PC-3 (cell line): ENCODE measurements around the gene CNTNAP5. TPM values are rescaled to one million over a fixed set of nuclear protein-coding genes. Genes with fewer than 3 reads are reported as not detected.

Experiments used
- ATAC-seq: fragments of 200-7000 bp; cut with Tn5 transposase; 2 replicates; pipeline ENCODE4 v1.9.1; 2020; ENCODE audit warnings: mild to moderate bottlenecking, moderate library complexity
- BruUV-seq: library from RNA; stranded (reverse); fragments of 400-500 nt; replicated peaks from 2 replicates; lab custom pipeline; 2021; lab: Mats Ljungman, UMichigan
- CTCF ChIA-PET: fragments of 300-600 bp; sonication (Branson Sonifier 250); formaldehyde crosslinking; loops from one replicate; lab custom pipeline; 2022; ENCODE audit warnings: antibody characterized with exemption; lab: Charles Lee
- POLR2A ChIA-PET: fragments of 300-600 bp; sonication (Branson Sonifier 250); formaldehyde crosslinking; loops from one replicate; lab custom pipeline; 2022; ENCODE audit warnings: antibody characterized with exemption; ENCODE audit not compliant: unreplicated experiment; lab: Charles Lee
- DNase-seq: peaks from one replicate; pipeline ENCODE4 v3.0.0-alpha.2; 2015
- H2AFZ ChIP-seq: fragments of 300-600 bp; sonication (generic); 2 replicates; pipeline ENCODE4 v1.6.0; 2016; ENCODE audit warnings: antibody characterized with exemption, low read length
- H3F3A ChIP-seq: fragments of 300-600 bp; sonication (generic); one replicate; pipeline ENCODE4 v1.6.0; 2017; ENCODE audit warnings: antibody characterized with exemption, low read length, control low read depth, mild to moderate bottlenecking; ENCODE audit not compliant: unreplicated experiment
- H3K27ac ChIP-seq: fragments of 300-600 bp; sonication (generic); 2 replicates; pipeline ENCODE4 v1.5.1; 2016; ENCODE audit warnings: mild to moderate bottlenecking, low read length
- H3K27me3 ChIP-seq: fragments of 300-600 bp; sonication (generic); 2 replicates; pipeline ENCODE4 v1.6.1; 2016; ENCODE audit warnings: low read length, mixed read lengths
- H3K36me3 ChIP-seq: fragments of 300-600 bp; sonication (generic); 2 replicates; pipeline ENCODE4 v1.6.1; 2016; ENCODE audit warnings: low read depth, mixed run types, low read length, mixed read lengths
- H3K4me1 ChIP-seq: fragments of 300-600 bp; sonication (generic); 2 replicates; pipeline ENCODE4 v1.5.1; 2016; ENCODE audit warnings: low read length; ENCODE audit not compliant: insufficient read depth
- H3K4me2 ChIP-seq: fragments of 300-600 bp; sonication (generic); 2 replicates; pipeline ENCODE4 v1.6.0; 2016; ENCODE audit warnings: low read length
- H3K4me3 ChIP-seq: fragments of 300-600 bp; sonication (generic); 2 replicates; pipeline ENCODE4 v1.5.1; 2016; ENCODE audit warnings: mild to moderate bottlenecking, low read length, mixed read lengths
- H3K79me2 ChIP-seq: fragments of 300-600 bp; sonication (generic); 2 replicates; pipeline ENCODE4 v1.6.1; 2017; ENCODE audit warnings: low read length, mixed read lengths
- H3K9ac ChIP-seq: fragments of 300-600 bp; sonication (generic); 2 replicates; pipeline ENCODE4 v1.6.0; 2016; ENCODE audit warnings: mild to moderate bottlenecking, low read length
- H3K9me2 ChIP-seq: fragments of 300-600 bp; sonication (generic); replicated peaks from 2 replicates; pipeline ENCODE4 v1.6.1; 2016; ENCODE audit warnings: mixed run types, low read length, mixed read lengths
- H3K9me3 ChIP-seq: fragments of 300-600 bp; sonication (generic); 2 replicates; pipeline ENCODE4 v1.6.1; 2016; ENCODE audit warnings: low read length, mixed read lengths
- H4K20me1 ChIP-seq: fragments of 300-600 bp; sonication (generic); 2 replicates; pipeline ENCODE4 v1.6.1; 2016; ENCODE audit warnings: low read length, mixed read lengths
- EZH2 ChIP-seq: fragments of 300-600 bp; sonication (generic); IDR thresholded peaks from one replicate; pipeline ENCODE4 v1.6.1; 2017; ENCODE audit warnings: antibody characterized with exemption, mild to moderate bottlenecking, low read length; ENCODE audit not compliant: unreplicated experiment
- EZH2phosphoT487 ChIP-seq: fragments of 300-600 bp; sonication (generic); IDR thresholded peaks from 2 replicates; pipeline ENCODE4 v1.6.1; 2018; ENCODE audit warnings: mild to moderate bottlenecking, antibody characterized with exemption, low read length, borderline replicate concordance
- intact Hi-C: fragments of 100-400 bp; cut with micrococcal nuclease; formaldehyde crosslinking; loops from 2 replicates; pipeline ENCODE4 v1.9.0; 2023
- total RNA-seq: library from RNA; depleted of rRNA; stranded (reverse); fragments of >200 nt; gene quantifications from 2 replicates; pipeline ENCODE4 v1.2.3, GENCODE V29; 2014
- TF ChIP-seq, protein P1 (sequence below): fragments of 300-600 bp; sonication (generic); conservative IDR thresholded peaks from 2 replicates; pipeline ENCODE4 v1.5.1; 2017; ENCODE audit warnings: antibody characterized with exemption, low read depth, mild to moderate bottlenecking, low read length

Gene CNTNAP5
- total RNA-seq, 1 experiment from 2014 or later, result not detected

DNA sequence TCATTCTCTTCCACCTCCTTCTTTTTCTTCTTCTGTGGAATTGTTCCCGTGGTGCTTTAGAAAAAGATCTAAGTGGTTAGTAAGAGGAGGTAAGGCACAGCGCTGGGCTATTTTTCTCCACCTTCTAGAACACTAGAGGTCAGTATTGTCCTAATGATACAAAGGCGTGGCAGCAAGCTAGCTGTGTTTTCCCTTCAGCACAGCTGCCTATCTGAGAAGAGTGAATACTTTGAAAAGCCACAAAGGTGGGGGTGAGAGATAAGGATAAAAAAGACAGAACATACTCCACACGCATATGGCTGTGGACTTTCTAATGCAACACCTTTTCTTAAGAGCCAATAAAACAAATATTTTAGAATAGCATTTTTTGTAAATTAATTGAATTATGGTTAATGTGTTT is 2.1 kb downstream of the CNTNAP5 start:
- DNase-seq, result peak; percentile 75
- BruUV-seq, result no TSS peak
- intact Hi-C loops, result loop anchor here (1.0 kb wide), 1 partner anchor 783 kb away; no protein-coding TSS in a partner anchor
- H2AFZ ChIP-seq, result no peak overlapping the region
- no peaks in the 10 kb centered on the region for H3K9me3 ChIP-seq
- no peaks in the 10 kb centered on the region for H3K36me3 ChIP-seq
- H3K27me3 ChIP-seq, result peaks cover 6% of the 10 kb centered on the region
- H3K4me2 ChIP-seq, result no peak overlapping the region
- POLR2A ChIA-PET, result no interaction called here
- H4K20me1 ChIP-seq, result no peaks in the 10 kb centered on the region
- TF ChIP-seq, protein P1, sequence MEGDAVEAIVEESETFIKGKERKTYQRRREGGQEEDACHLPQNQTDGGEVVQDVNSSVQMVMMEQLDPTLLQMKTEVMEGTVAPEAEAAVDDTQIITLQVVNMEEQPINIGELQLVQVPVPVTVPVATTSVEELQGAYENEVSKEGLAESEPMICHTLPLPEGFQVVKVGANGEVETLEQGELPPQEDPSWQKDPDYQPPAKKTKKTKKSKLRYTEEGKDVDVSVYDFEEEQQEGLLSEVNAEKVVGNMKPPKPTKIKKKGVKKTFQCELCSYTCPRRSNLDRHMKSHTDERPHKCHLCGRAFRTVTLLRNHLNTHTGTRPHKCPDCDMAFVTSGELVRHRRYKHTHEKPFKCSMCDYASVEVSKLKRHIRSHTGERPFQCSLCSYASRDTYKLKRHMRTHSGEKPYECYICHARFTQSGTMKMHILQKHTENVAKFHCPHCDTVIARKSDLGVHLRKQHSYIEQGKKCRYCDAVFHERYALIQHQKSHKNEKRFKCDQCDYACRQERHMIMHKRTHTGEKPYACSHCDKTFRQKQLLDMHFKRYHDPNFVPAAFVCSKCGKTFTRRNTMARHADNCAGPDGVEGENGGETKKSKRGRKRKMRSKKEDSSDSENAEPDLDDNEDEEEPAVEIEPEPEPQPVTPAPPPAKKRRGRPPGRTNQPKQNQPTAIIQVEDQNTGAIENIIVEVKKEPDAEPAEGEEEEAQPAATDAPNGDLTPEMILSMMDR, result peak; percentile 89
- TF ChIP-seq EZH2, result no peak
- peak; percentile 92 for ATAC-seq
- H3K79me2 ChIP-seq, result no peaks in the 10 kb centered on the region
- no peak overlapping the region for H3K9ac ChIP-seq
- CTCF ChIA-PET, result interaction anchor here (0.5 to 1.0 kb wide), 3 partner anchors 95 to 1047 kb away, joined by 3 to 9 read pairs (median 6); no protein-coding TSS in a partner anchor
- H3K4me3 ChIP-seq, result no peak overlapping the region
- no peaks in the 10 kb centered on the region for H3K9me2 ChIP-seq
- no peaks in the 10 kb centered on the region for H3F3A ChIP-seq
- no peaks in the 10 kb centered on the region for H3K4me1 ChIP-seq
- no peak overlapping the region for H3K27ac ChIP-seq

DNA sequence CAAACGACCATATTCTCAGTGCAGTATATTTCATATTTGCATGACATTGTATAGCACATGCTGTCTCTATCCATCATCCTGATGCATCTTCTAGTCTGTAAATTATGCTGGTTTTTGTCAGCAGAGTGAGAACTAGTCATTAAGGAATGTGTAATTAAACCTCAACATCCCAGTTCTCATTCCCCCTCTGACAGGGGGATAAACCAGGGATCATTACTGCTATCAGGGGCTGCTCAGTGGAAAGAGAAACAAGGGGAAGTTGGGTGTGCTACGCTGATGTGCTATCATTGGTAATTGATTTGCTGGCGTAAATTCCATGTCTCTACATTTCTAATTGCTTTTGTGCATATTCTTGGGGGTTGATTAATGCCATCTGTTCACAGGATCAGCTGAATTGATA is 7.7 kb downstream of the CNTNAP5 start:
- Histone ChIP-seq H3K79me2 (no peaks in the 10 kb centered on the region), H3K9me3 (no peaks in the 10 kb centered on the region), H3K4me1 (peaks cover 5% of the 10 kb centered on the region; the same call in 1 of the 2 replicates), H3F3A (no peaks in the 10 kb centered on the region), H3K9me2 (no peaks in the 10 kb centered on the region), H3K27me3 (peaks cover 6% of the 10 kb centered on the region), H3K4me2 (no peak overlapping the region), H3K27ac (no peak overlapping the region), H3K9ac (no peak overlapping the region), H4K20me1 (no peaks in the 10 kb centered on the region), H3K4me3 (no peak overlapping the region), H2AFZ (no peak overlapping the region), H3K36me3 (no peaks in the 10 kb centered on the region)
- CTCF ChIA-PET, result no interaction called here
- ATAC-seq (no peak), DNase-seq (no peak)
- intact Hi-C loops, result no loop called here
- TF ChIP-seq EZH2, result no peak
- TF ChIP-seq, protein P1, result no peak
- TF ChIP-seq EZH2phosphoT487, result no peak
- no TSS peak for BruUV-seq
- POLR2A ChIA-PET, result no interaction called here

DNA sequence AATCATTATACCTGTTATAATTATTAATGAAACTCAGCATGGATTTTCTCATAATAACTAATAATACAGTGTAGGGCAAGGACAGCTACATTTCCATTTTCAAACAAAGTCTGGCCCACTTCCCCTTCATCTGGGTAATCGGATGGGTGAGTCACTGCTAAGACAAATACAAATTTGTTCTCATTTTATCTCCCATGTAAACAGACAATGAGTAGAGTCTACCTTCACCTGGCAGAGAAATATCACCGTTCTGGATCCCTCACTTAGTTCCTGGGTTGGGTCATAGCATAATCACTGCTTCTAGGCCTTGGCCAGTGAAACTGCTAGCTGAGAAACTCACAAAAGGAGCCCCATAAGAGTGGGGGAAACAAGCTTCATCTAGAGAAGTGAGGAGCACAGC is 9.2 kb downstream of the CNTNAP5 start:
- no peaks in the 10 kb centered on the region for H3K36me3 ChIP-seq
- H3K79me2 ChIP-seq, result no peaks in the 10 kb centered on the region
- no peaks in the 10 kb centered on the region for H3K9me3 ChIP-seq
- BruUV-seq, result no TSS peak
- H3K9ac ChIP-seq, result no peak overlapping the region
- POLR2A ChIA-PET, result no interaction called here
- peak; percentile 55 for ATAC-seq
- H3K27ac ChIP-seq, result no peak overlapping the region
- no peak overlapping the region for H3K4me2 ChIP-seq
- no peak for TF ChIP-seq EZH2
- TF ChIP-seq, protein P1, result no peak
- no peak for TF ChIP-seq EZH2phosphoT487
- peak; percentile 46 for DNase-seq
- no peaks in the 10 kb centered on the region for H3F3A ChIP-seq
- intact Hi-C loops, result no loop called here
- H4K20me1 ChIP-seq, result no peaks in the 10 kb centered on the region
- no peak overlapping the region for H2AFZ ChIP-seq
- no peak overlapping the region for H3K4me3 ChIP-seq
- H3K4me1 ChIP-seq, result peaks cover 5% of the 10 kb centered on the region; the same call in 1 of the 2 replicates
- CTCF ChIA-PET, result no interaction called here
- peaks cover 5% of the 10 kb centered on the region for H3K27me3 ChIP-seq
- no peaks in the 10 kb centered on the region for H3K9me2 ChIP-seq
